Fibroblast of lung (primary cell): Measurements from ENCODE around the gene AMER2.

Experiments
- CTCF ChIP-seq, 2 donors: IDR thresholded peaks in 1 of 2; conservative IDR thresholded peaks in 1 of 2; 1 replicate in 1 of 2; 2 replicates in 1 of 2; pipeline ENCODE4 v1.5.1; 2011 to 2012; ENCODE audit warnings: low read length in 2 of 2, control low read depth in 1 of 2, inconsistent platforms in 1 of 2, low read depth in 1 of 2, mild to moderate bottlenecking in 1 of 2
- EZH2 ChIP-seq: IDR thresholded peaks from 2 replicates; pipeline ENCODE4 v1.5.1; 2012; ENCODE audit warnings: low read length, control low read depth, mild to moderate bottlenecking; ENCODE audit errors: missing control alignments

- no peak for TF ChIP-seq CTCF (conservative IDR thresholded peaks at IDR 0.05 in 1 of 2, IDR thresholded peaks at IDR 0.05 in 1 of 2; ENCODE audit: low read depth in 1 of 2, low read length in 2 of 2)
- TF ChIP-seq EZH2, result no peak
These were observed 24.3 kb downstream of the AMER2 start for GRCh38 chr13:25147638-25148401.
